Measurements from ENCODE around the gene ANTKMT.

DNA sequence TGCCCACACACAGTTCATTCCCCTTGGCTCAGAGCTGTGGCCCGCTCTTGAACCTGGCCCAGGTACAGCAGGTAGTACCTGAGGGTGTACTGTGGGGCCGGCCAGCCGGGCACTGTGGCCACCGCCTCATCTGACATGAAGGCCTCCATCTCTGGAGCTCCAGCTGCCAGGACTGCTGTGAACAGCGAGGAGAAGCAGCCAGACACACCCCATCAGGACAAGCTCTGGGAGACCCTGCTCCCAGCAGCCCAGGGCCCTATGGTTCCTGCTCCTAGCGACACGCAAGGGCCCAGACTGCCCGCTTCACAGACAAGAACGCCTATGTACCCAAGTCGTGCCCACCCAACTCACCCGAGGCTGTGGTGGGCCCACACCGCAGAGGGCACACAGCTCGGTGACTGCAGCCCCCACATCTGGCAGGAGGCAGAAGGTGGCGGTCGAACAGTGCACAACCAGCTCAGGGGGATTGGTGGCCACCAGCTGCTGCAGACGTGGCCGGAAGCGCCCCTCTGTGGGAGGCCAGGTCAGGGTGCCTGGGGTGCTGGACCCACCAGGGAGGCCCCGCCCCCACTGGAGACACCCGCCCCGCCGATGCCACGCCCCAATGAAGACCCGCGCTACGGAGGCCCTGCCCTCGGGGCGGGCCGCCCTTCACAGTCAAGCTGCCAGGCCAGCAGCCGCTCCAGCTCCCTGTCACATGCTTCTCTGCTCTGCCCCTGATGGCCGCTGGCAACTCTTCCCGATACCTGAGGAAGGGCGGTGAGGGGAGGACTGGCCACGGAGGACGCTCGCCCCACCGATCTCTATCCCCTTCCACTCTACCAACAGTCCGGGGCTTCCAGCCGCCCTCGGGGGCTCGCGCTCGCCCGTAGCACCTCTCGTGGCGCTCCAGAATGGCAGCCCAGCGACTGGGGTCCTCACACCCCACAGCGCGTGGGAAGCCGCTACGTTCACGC lies 41.8 kb upstream of the ANTKMT start:
- TF ChIP-seq, protein P1, sequence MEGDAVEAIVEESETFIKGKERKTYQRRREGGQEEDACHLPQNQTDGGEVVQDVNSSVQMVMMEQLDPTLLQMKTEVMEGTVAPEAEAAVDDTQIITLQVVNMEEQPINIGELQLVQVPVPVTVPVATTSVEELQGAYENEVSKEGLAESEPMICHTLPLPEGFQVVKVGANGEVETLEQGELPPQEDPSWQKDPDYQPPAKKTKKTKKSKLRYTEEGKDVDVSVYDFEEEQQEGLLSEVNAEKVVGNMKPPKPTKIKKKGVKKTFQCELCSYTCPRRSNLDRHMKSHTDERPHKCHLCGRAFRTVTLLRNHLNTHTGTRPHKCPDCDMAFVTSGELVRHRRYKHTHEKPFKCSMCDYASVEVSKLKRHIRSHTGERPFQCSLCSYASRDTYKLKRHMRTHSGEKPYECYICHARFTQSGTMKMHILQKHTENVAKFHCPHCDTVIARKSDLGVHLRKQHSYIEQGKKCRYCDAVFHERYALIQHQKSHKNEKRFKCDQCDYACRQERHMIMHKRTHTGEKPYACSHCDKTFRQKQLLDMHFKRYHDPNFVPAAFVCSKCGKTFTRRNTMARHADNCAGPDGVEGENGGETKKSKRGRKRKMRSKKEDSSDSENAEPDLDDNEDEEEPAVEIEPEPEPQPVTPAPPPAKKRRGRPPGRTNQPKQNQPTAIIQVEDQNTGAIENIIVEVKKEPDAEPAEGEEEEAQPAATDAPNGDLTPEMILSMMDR (IDR thresholded peaks at IDR 0.05 in 8 of 11, conservative IDR thresholded peaks at IDR 0.05 in 3 of 11) = no peak
- TF ChIP-seq POLR2A (IDR thresholded peaks at IDR 0.05) (no peak), POLR2AphosphoS5 (IDR thresholded peaks at IDR 0.05) (peak in 2 of 3 donors; percentile 2 to 47)
